CD14-positive monocyte (primary cell): ENCODE data around the gene ABCC5. TPM values are rescaled to one million over a fixed set of nuclear protein-coding genes. Genes with fewer than 3 reads are reported as not detected.

ENCODE experiments used
- DNase-seq, 3 donors: peaks; one replicate each; pipeline ENCODE4 v3.0.0-alpha.2; 2011 to 2022
- H2AFZ ChIP-seq: 2 replicates; pipeline ENCODE4 v1.6.0; 2012; ENCODE audit warnings: mild to moderate bottlenecking, low read depth, low read length, inconsistent platforms; ENCODE audit not compliant: insufficient read depth, poor library complexity, severe bottlenecking
- H3K27ac ChIP-seq, 2 donors: 1 replicate in 1 of 2; 2 replicates in 1 of 2; pipeline ENCODE4 v1.5.1; 2012 to 2013; ENCODE audit warnings: low read length in 2 of 2, control low read depth in 1 of 2, inconsistent platforms in 1 of 2, low read depth in 1 of 2, mild to moderate bottlenecking in 1 of 2
- H3K27me3 ChIP-seq, 2 donors: one replicate each; pipeline versions ENCODE4 v1.6.0 to v1.6.1; 2011 to 2013; ENCODE audit warnings: low read length in 2 of 2; ENCODE audit not compliant: control insufficient read depth in 2 of 2, insufficient read depth in 2 of 2
- H3K36me3 ChIP-seq, 2 donors: replicated peaks in 1 of 2; 1 replicate in 1 of 2; 2 replicates in 1 of 2; pipeline versions ENCODE4 v1.5.1 to v1.6.1; 2012 to 2013; ENCODE audit warnings: low read length in 2 of 2, control low read depth in 1 of 2, inconsistent platforms in 1 of 2, mild to moderate bottlenecking in 1 of 2; ENCODE audit not compliant: insufficient read depth in 2 of 2, control insufficient read depth in 1 of 2
- H3K4me1 ChIP-seq, 2 donors: 1 replicate in 1 of 2; 2 replicates in 1 of 2; pipeline versions ENCODE4 v1.5.1 to v1.6.1; 2012 to 2013; ENCODE audit warnings: low read length in 2 of 2, control low read depth in 1 of 2, inconsistent platforms in 1 of 2, mild to moderate bottlenecking in 1 of 2, moderate library complexity in 1 of 2; ENCODE audit not compliant: insufficient read depth in 2 of 2, control insufficient read depth in 1 of 2
- H3K4me2 ChIP-seq: replicated peaks from 2 replicates; pipeline ENCODE3; 2012; ENCODE audit warnings: low read length, moderate library complexity, mild to moderate bottlenecking; ENCODE audit not compliant: poor library complexity, severe bottlenecking; ENCODE audit errors: extremely low read depth
- H3K4me3 ChIP-seq, 3 experiments: fragments of 200-600 bp in 1 of 3; sonication (generic) in 1 of 3; replicated peaks in 1 of 3; 1 replicate in 2 of 3; 2 replicates in 1 of 3; pipeline ENCODE4 v1.5.1; 2011 to 2013; ENCODE audit warnings: low read length in 3 of 3, mild to moderate bottlenecking in 3 of 3, control low read depth in 2 of 3, low read depth in 2 of 3, inconsistent platforms in 1 of 3, moderate library complexity in 1 of 3
- H3K79me2 ChIP-seq: 2 replicates; pipeline ENCODE4 v1.6.0; 2012; ENCODE audit warnings: mild to moderate bottlenecking, control low read depth, inconsistent platforms, low read length, moderate library complexity; ENCODE audit not compliant: insufficient read depth
- H3K9ac ChIP-seq: 2 replicates; pipeline ENCODE4 v1.6.0; 2017; ENCODE audit warnings: low read length, mild to moderate bottlenecking; ENCODE audit not compliant: insufficient read depth, poor library complexity, severe bottlenecking
- H3K9me3 ChIP-seq, 2 donors: replicated peaks in 1 of 2; 1 replicate in 1 of 2; 2 replicates in 1 of 2; pipeline versions ENCODE4 v1.5.1 to v1.6.1; 2012 to 2013; ENCODE audit warnings: low read length in 2 of 2, control low read depth in 1 of 2; ENCODE audit not compliant: control insufficient read depth in 1 of 2, insufficient read depth in 1 of 2
- H4K20me1 ChIP-seq: 2 replicates; pipeline ENCODE4 v1.6.0; 2012; ENCODE audit warnings: mild to moderate bottlenecking, low read length, control low read depth, moderate library complexity; ENCODE audit not compliant: insufficient read depth
- H3K27ac Mint-ChIP-seq, 7 donors: one replicate each; pipeline ENCODE4 v1.8.0; 2020; ENCODE audit warnings: mild to moderate bottlenecking in 7 of 7, mixed read lengths in 7 of 7, moderate library complexity in 6 of 7, inconsistent platforms in 2 of 7
- H3K27me3 Mint-ChIP-seq, 3 donors: one replicate each; pipeline ENCODE4 v1.8.0; 2021 to 2022; ENCODE audit warnings: low read depth in 3 of 3, mild to moderate bottlenecking in 3 of 3, mixed read lengths in 3 of 3, moderate library complexity in 3 of 3, inconsistent platforms in 1 of 3
- H3K36me3 Mint-ChIP-seq, 2 donors: one replicate each; pipeline ENCODE4 v1.8.0; 2020; ENCODE audit warnings: mixed read lengths in 2 of 2, inconsistent platforms in 1 of 2, mild to moderate bottlenecking in 1 of 2
- H3K4me1 Mint-ChIP-seq: one replicate; pipeline ENCODE4 v1.8.0; 2020; ENCODE audit warnings: mild to moderate bottlenecking, mixed read lengths
- H3K4me3 Mint-ChIP-seq, 2 donors: one replicate each; pipeline ENCODE4 v1.8.0; 2020; ENCODE audit warnings: mild to moderate bottlenecking in 2 of 2, mixed read lengths in 2 of 2, moderate library complexity in 1 of 2
- H3K9me3 Mint-ChIP-seq, 7 donors: one replicate each; pipeline ENCODE4 v1.8.0; 2020 to 2022; ENCODE audit warnings: mixed read lengths in 7 of 7, mild to moderate bottlenecking in 6 of 7, moderate library complexity in 6 of 7, inconsistent platforms in 2 of 7
- CTCF ChIP-seq: fragments of 200-600 bp; IDR thresholded peaks from one replicate; pipeline ENCODE4 v1.8.0; 2022; ENCODE audit warnings: antibody characterized with exemption, mild to moderate bottlenecking
- WGBS: methylation state at CpG from one replicate; pipeline ENCODE4 v1.1.5; 2013; ENCODE audit warnings: missing lambda C conversion rate; ENCODE audit not compliant: insufficient coverage; 5-methylcytosine and 5-hydroxymethylcytosine counted together
- intact Hi-C, 2 donors: fragments of 100-400 bp; cut with micrococcal nuclease; formaldehyde crosslinking; loops; one replicate each; pipeline versions ENCODE4 v1.15.0 to v1.15.1; 2023
- polyA plus RNA-seq, 3 donors: library from polyadenylated mRNA; depleted of rRNA in 1 of 3; unstranded in 2 of 3; stranded (reverse) in 1 of 3; fragments of 300-500 nt in 2 of 3; fragments of >200 nt in 1 of 3; fragmentation: Illumina TruSeq in 2 of 3; gene quantifications; 1 replicate in 2 of 3; 2 replicates in 1 of 3; pipeline ENCODE4 v1.2.3, GENCODE V29; 2012 to 2021

ABCC5 gene
- polyA plus RNA-seq, 3 donors: 6.2 to 30.9 (median 7.7) TPM

DNA sequence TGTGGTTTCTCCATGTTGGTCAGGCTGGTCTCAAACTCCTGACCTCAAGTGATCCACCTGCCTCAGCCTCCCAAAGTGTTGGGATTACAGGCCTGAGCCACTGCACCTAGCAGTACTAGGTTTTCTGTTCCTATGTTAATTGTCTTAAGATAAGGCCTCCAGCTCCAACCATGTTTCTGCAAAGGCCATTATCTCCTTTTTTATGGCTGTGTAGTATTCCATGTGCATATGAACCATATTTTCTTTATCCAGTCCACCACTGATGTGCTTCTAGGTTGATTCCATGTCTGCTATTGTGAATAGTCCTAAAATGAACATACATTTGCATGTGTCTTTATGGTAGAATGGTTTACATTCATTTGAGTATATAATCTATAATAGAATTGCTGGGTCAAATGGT is 45.0 kb upstream of the ABCC5 start:
- TF ChIP-seq CTCF: no peak
- H3K9me3 ChIP-seq: no peaks in the 10 kb centered on the region
- Mint-ChIP-seq H3K27ac (no peak overlapping the region), H3K4me1 (peaks cover 2% of the 10 kb centered on the region), H3K4me3 (no peak overlapping the region), H3K36me3 (no peaks in the 10 kb centered on the region), H3K9me3 (no peaks in the 10 kb centered on the region), H3K27me3 (peaks cover 5 to 9% (median 7%) of the 10 kb centered on the region in 3 donors)
- DNase-seq: no peak
- H3K27ac ChIP-seq: no peak overlapping the region
- no peaks in the 10 kb centered on the region for H3K79me2 ChIP-seq
- no peaks in the 10 kb centered on the region for H4K20me1 ChIP-seq
- H3K4me3 ChIP-seq: no peak overlapping the region
- H3K27me3 ChIP-seq: no peaks in the 10 kb centered on the region
- intact Hi-C loops: no loop called here
- H3K4me1 ChIP-seq: no peaks in the 10 kb centered on the region
- H3K9ac ChIP-seq: no peak overlapping the region
- no peak overlapping the region for H2AFZ ChIP-seq
- no peaks in the 10 kb centered on the region for H3K36me3 ChIP-seq
- H3K4me2 ChIP-seq: no peak overlapping the region

DNA sequence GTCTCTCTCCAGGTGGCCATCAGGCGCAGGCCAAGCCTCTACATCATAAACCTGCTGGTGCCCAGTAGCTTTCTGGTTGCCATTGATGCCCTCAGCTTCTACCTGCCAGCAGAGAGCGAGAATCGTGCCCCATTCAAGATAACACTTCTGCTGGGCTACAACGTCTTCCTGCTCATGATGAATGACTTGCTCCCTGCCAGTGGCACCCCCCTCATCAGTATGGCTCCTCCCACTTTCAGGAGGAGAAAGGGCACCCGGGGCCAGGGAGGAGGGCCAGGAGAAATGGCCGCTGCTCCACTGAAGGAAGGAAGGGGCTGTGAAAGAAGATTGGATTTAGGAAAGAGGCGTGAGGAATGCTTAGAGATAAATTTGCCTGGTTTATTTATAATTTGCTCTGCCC is 41.7 kb upstream of the ABCC5 start:
- H3K4me2 ChIP-seq: no peak overlapping the region
- H3K79me2 ChIP-seq: no peaks in the 10 kb centered on the region
- Mint-ChIP-seq H3K27me3 (peaks cover 4 to 7% (median 5%) of the 10 kb centered on the region in 3 donors), H3K36me3 (no peaks in the 10 kb centered on the region), H3K27ac (no peak overlapping the region), H3K4me1 (peaks cover 2% of the 10 kb centered on the region), H3K9me3 (no peaks in the 10 kb centered on the region), H3K4me3 (no peak overlapping the region)
- H3K36me3 ChIP-seq: no peaks in the 10 kb centered on the region
- no peaks in the 10 kb centered on the region for H3K27me3 ChIP-seq
- no peaks in the 10 kb centered on the region for H4K20me1 ChIP-seq
- TF ChIP-seq CTCF: no peak
- H2AFZ ChIP-seq: no peak overlapping the region
- no peak for DNase-seq
- H3K4me1 ChIP-seq: no peaks in the 10 kb centered on the region
- H3K9me3 ChIP-seq: no peaks in the 10 kb centered on the region
- H3K27ac ChIP-seq: no peak overlapping the region
- no peak overlapping the region for H3K9ac ChIP-seq
- 100% methylated on average over 2 of the region's 7 CpGs for WGBS
- H3K4me3 ChIP-seq: no peak overlapping the region
- intact Hi-C loops: no loop called here
